Kidney epithelial cell (primary cell): Measurements from ENCODE around the gene MIPEP. TPM values are rescaled to one million over a fixed set of nuclear protein-coding genes. Genes with fewer than 3 reads are reported as not detected.

ENCODE experiments used
- DNase-seq: peaks from one replicate; pipeline ENCODE4 v3.0.0-alpha.2; 2010; ENCODE audit warnings: low read depth
- H3K27me3 ChIP-seq: 2 replicates; pipeline ENCODE4 v1.6.0; 2011; ENCODE audit warnings: low read length; ENCODE audit not compliant: control insufficient read depth, insufficient read depth
- H3K36me3 ChIP-seq: 2 replicates; pipeline ENCODE4 v1.5.1; 2011; ENCODE audit warnings: low read length; ENCODE audit not compliant: control insufficient read depth, insufficient read depth
- H3K4me3 ChIP-seq: 2 replicates; pipeline ENCODE4 v1.5.1; 2011; ENCODE audit warnings: low read depth, mild to moderate bottlenecking, control low read depth, low read length
- CTCF ChIP-seq: IDR thresholded peaks from 2 replicates; pipeline ENCODE4 v1.5.1; 2011; ENCODE audit warnings: mild to moderate bottlenecking, moderate library complexity, low read length, control low read depth, inconsistent platforms; ENCODE audit not compliant: insufficient read depth, poor library complexity, severe bottlenecking
- total RNA-seq: library from RNA; depleted of rRNA; stranded (reverse); fragments of >200 nt; gene quantifications from 2 replicates; pipeline ENCODE4 v1.2.3, GENCODE V29; 2015

The MIPEP gene
- total RNA-seq, 1 donor from 2014 or later: 25.6 TPM

DNA sequence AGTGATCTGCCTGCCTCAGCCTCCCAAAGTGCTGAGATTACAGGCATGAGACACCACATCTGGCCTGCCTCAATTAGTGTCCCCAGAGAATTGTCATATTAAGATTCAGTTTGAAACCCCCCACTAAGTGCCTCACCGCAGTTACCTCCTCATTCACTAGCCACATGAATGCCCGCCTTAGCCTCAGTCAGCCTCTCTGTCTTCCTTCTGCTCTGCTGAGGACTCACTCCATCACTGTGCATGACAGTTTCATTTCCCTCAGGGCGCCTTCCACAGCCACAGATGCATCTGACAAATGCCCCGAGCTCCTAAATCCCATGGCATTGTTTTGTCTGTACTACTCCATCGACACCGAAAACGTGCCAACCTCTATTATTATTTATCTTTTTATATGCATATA is 23.3 kb downstream of the MIPEP start:
- TF ChIP-seq CTCF: no peak
- Histone ChIP-seq H3K27me3 (no peaks in the 10 kb centered on the region), H3K36me3 (no peaks in the 10 kb centered on the region), H3K4me3 (no peak overlapping the region)
- no peak for DNase-seq

- no peak for TF ChIP-seq CTCF
- no peak for DNase-seq
- no peak overlapping the region for H3K4me3 ChIP-seq
- H3K36me3 ChIP-seq: no peaks in the 10 kb centered on the region
- no peaks in the 10 kb centered on the region for H3K27me3 ChIP-seq
Measured at GRCh38 chr13:23865026-23865425, 24.2 kb downstream of the MIPEP start.

DNA sequence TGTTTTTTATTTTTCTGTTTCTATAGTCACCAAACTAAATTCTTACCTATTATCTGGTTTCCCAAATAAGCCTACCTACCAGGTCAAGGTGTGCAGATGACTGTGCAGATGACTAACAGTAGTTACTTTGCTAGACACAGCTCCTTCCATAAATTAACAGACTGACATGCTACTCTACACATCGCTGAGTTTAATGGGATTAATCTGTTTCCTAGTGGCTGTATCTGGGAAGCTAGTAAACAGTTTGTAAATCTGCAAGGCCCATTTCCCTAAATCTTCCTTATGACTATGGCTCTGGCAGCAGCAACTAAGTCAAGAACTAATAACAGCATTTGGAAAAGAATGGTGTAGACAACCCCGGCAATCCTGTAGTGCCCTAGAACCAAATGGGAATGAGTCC is 27.9 kb downstream of the MIPEP start:
- H3K27me3 ChIP-seq: no peaks in the 10 kb centered on the region
- no peak for DNase-seq
- no peak overlapping the region for H3K4me3 ChIP-seq
- no peak for TF ChIP-seq CTCF
- no peaks in the 10 kb centered on the region for H3K36me3 ChIP-seq

DNA sequence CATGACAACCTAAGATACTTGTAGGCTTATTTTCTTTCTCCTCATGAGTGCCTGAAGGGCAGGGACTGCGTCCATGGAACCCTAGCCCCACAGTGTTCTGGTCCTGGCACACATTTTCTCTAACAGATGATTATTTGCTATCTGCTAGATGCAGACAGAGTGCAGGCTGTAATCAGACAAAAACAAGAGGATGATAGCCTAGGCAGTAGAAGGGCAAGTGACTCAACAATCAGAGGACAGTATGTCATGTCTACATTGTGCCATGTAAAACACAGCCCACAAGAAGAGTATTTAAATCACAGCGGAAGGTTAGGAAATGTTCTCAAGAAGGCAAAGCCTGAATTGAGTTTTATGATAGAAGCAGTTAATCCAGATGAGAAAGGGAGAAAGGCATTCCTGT is 29.3 kb downstream of the MIPEP start:
- no peak for DNase-seq
- H3K36me3 ChIP-seq: no peaks in the 10 kb centered on the region
- no peak for TF ChIP-seq CTCF

GRCh38 chr13:23859455-23859854 is 29.7 kb downstream of the MIPEP start:
- DNase-seq: no peak

More for the DNA sequence above, 29.3 kb downstream of the MIPEP start:
- no peaks in the 10 kb centered on the region for H3K27me3 ChIP-seq
- H3K4me3 ChIP-seq: no peak overlapping the region

More at GRCh38 chr13:23859455-23859854, 29.7 kb downstream of the MIPEP start:
- Histone ChIP-seq H3K27me3 (no peaks in the 10 kb centered on the region), H3K36me3 (no peaks in the 10 kb centered on the region), H3K4me3 (no peak overlapping the region)
- TF ChIP-seq CTCF: no peak
